H1 (cell line): ENCODE data around the gene GRK3. TPM values are rescaled to one million over a fixed set of nuclear protein-coding genes. Genes with fewer than 3 reads are reported as not detected.

Source experiments
- CHD7 ChIP-seq: fragments of 300-600 bp; sonication (generic); IDR thresholded peaks from 2 replicates; pipeline ENCODE4 v1.7.1; 2012; ENCODE audit warnings: low read length, moderate library complexity, mild to moderate bottlenecking, inconsistent platforms; ENCODE audit not compliant: insufficient replicate concordance
- NANOG ChIP-seq: IDR thresholded peaks from 2 replicates; pipeline ENCODE4 v1.6.1; 2011; ENCODE audit warnings: low read length, low read depth, mild to moderate bottlenecking, inconsistent platforms; ENCODE audit not compliant: insufficient read depth, poor library complexity, severe bottlenecking
- TAF1 ChIP-seq: IDR thresholded peaks from 2 replicates; pipeline ENCODE4 v1.6.1; 2011; ENCODE audit warnings: mild to moderate bottlenecking, low read depth, low read length
- TCF12 ChIP-seq: IDR thresholded peaks from 2 replicates; pipeline ENCODE4 v1.6.1; 2011; ENCODE audit warnings: low read depth, mild to moderate bottlenecking, low read length
- polyA plus RNA-seq, 7 experiments: library from polyadenylated mRNA; depleted of rRNA in 3 of 7; stranded (reverse) in 5 of 7; unstranded in 2 of 7; fragments of >200 nt in 5 of 7; fragments of 200-250 nt in 2 of 7; gene quantifications; 1 replicate in 5 of 7; 2 replicates in 1 of 7; 4 replicates in 1 of 7; pipeline versions ENCODE4 v1.2.1 to v1.2.3, GENCODE V29; 2011 to 2013; ENCODE audit warnings: missing spikeins in 2 of 7, mixed read lengths in 2 of 7
- total RNA-seq: library from RNA; stranded (reverse); fragmentation: NEBNext Ultra II Directional; extraction: Animal tissue kit (Norgen Biotek cat#: 25700); gene quantifications from 2 replicates; pipeline ENCODE4 v1.2.1, GENCODE V29; 2021

Gene GRK3
- total and polyA plus RNA-seq, 2 of the 8 experiments (the other 6 are each of a cell fraction or from before 2014, with no cell fraction given), result 7.5 to 35.3 TPM

DNA sequence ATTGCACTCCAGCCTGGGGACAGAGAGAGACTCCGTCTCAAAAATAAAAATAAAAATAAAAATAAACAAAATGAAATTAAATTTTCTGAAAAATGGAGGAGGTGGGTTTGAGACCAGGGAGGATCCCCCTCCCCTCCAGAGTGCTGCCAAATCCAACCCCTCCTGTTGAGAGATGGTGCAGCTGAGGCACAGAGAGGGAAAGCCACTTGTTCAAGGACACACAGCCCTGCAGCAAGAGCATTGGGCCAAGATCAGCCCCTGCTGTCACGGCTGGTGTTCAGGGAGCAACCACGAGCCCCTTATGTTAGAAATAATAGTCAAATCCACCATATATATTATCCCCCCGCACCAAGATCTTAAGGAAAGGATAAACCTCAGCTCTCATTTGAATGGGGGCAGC is 180.2 kb downstream of the GRK3 start (continued):
- no peak for TF ChIP-seq CHD7
- TF ChIP-seq TAF1, result no peak
- no peak for TF ChIP-seq NANOG
- TF ChIP-seq TCF12, result no peak
